Activated T-cell treated with anti-CD3 and anti-CD28 coated beads, Interleukin-2, amount 50 U/mL, for 4 hours (primary cell): ENCODE data around the gene TSN. TPM values are rescaled to one million over a fixed set of nuclear protein-coding genes. Genes with fewer than 3 reads are reported as not detected.

Source experiments
- total RNA-seq, 3 donors: library from RNA; stranded (reverse); gene quantifications; one replicate each; pipeline ENCODE4 v1.2.1, GENCODE V29; 2021

The TSN gene
- total RNA-seq, 3 donors from 2014 or later = 93.3 to 108 (median 95.2) TPM

Other genes with a start within 250 kb of the TSN start
- gene RNU4ATAC, start 224.8 kb upstream of the TSN start, total RNA-seq = not detected
- gene CLASP1, start 106.2 kb upstream of the TSN start, total RNA-seq = 10 to 100 TPM; 48.3 to 68.2 (median 63.2) TPM
- gene NIFK, start 18.8 kb upstream of the TSN start, total RNA-seq = 100 to 1,000 TPM; 198 to 247 (median 209) TPM